Smooth muscle cell (in vitro differentiated cells): ENCODE data around the gene CHAT. TPM values are rescaled to one million over a fixed set of nuclear protein-coding genes. Genes with fewer than 3 reads are reported as not detected.

ENCODE experiments used
- DNase-seq: peaks from one replicate; lab custom pipeline; 2025; ENCODE audit not compliant: unreplicated experiment; lab: John Stamatoyannopoulos, UW
- H2AFZ ChIP-seq: fragments of 200-600 bp; sonication (generic); 2 replicates; pipeline ENCODE4 v1.6.0; 2016; ENCODE audit warnings: antibody characterized with exemption, low read depth, mild to moderate bottlenecking
- H3F3A ChIP-seq: fragments of 200-600 bp; sonication (generic); 2 replicates; pipeline ENCODE4 v1.6.0; 2017; ENCODE audit warnings: antibody characterized with exemption, low read depth
- H3K27ac ChIP-seq: fragments of 200-600 bp; sonication (generic); 2 replicates; pipeline ENCODE4 v1.5.1; 2016; ENCODE audit warnings: low read depth, mild to moderate bottlenecking
- H3K27me3 ChIP-seq: fragments of 200-600 bp; sonication (generic); 2 replicates; pipeline ENCODE4 v1.6.1; 2016; ENCODE audit warnings: low read depth, mild to moderate bottlenecking
- H3K36me3 ChIP-seq: fragments of 200-600 bp; sonication (generic); 2 replicates; pipeline ENCODE4 v1.5.1; 2016; ENCODE audit warnings: low read depth
- H3K4me1 ChIP-seq: fragments of 200-600 bp; sonication (generic); 2 replicates; pipeline ENCODE4 v1.5.1; 2016; ENCODE audit warnings: low read depth
- H3K4me2 ChIP-seq: fragments of 200-600 bp; sonication (generic); 2 replicates; pipeline ENCODE4 v1.6.0; 2016; ENCODE audit warnings: mild to moderate bottlenecking
- H3K4me3 ChIP-seq: fragments of 200-600 bp; sonication (generic); 2 replicates; pipeline ENCODE4 v1.5.1; 2016; ENCODE audit warnings: mild to moderate bottlenecking
- H3K79me2 ChIP-seq: fragments of 200-600 bp; sonication (generic); 2 replicates; pipeline ENCODE4 v1.6.0; 2016; ENCODE audit warnings: low read depth, mild to moderate bottlenecking
- H3K9ac ChIP-seq: fragments of 200-600 bp; sonication (generic); 2 replicates; pipeline ENCODE4 v1.6.0; 2016; ENCODE audit warnings: low read depth
- H3K9me3 ChIP-seq: fragments of 200-600 bp; sonication (generic); replicated peaks from 2 replicates; pipeline ENCODE4 v1.5.1; 2016; ENCODE audit warnings: low read depth
- H4K20me1 ChIP-seq: fragments of 200-600 bp; sonication (generic); 2 replicates; pipeline ENCODE4 v1.6.0; 2016; ENCODE audit warnings: low read depth
- WGBS: methylation state at CpG from one replicate; pipeline ENCODE4 v1.1.7; 2016; ENCODE audit warnings: low lambda C conversion rate; 5-methylcytosine and 5-hydroxymethylcytosine counted together
- polyA plus RNA-seq: library from polyadenylated mRNA; unstranded; fragments of >200 nt; fragmentation: Nextera tagmentation; extraction: Ambion mirVana; gene quantifications from 2 replicates; pipeline ENCODE4 v1.2.1, GENCODE V29; 2016
- total RNA-seq: library from RNA; depleted of rRNA; stranded (reverse); fragments of >200 nt; gene quantifications from 2 replicates; pipeline ENCODE4 v1.2.3, GENCODE V29; 2014
- TF ChIP-seq, protein P1 (sequence below): fragments of 200-600 bp; sonication (generic); IDR thresholded peaks from 2 replicates; pipeline ENCODE4 v1.5.1; 2017; ENCODE audit warnings: borderline replicate concordance, mild to moderate bottlenecking, antibody characterized with exemption; ENCODE audit not compliant: insufficient read depth, poor library complexity, severe bottlenecking

The CHAT gene
- total and polyA plus RNA-seq, 2 experiments from 2014 or later, result not detected

DNA sequence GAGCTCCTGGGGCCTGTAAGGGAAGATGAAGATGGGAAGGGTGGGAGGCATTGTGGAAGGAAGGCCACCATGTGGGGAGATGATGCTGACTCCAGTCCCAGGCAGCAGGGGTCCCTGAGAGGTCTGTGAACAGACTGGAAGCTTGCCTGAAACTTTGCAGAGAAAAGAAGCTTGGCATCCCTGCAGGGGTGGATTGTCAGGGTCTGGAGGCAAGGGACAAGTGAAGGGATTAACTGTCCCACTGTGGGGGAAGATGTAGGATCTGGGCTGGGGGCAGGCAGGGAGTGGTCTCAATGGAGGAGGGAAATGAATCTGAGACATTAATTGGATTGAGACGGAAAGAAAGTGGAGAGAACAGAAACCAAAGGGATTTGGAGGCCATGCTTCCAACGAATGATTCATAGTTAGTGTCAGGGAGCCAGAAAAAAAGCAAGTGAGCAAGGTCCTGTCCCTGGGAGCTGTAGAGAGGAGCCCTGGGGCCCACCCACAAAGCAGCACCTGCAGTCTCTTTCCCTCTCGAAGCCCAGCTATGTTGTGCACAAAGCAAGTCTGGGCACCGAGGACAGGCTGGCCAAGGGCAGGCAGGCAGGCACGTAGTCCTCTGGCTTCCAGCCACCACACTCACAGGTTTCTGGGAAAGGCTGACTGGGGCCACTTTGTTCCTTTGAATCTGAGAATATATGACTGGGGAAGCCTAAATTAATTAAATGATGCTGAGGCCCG is 8.5 kb upstream of the CHAT start:
- DNase-seq, result no peak
- Histone ChIP-seq H3K9me3 (no peaks in the 10 kb centered on the region), H2AFZ (no peak overlapping the region), H3K4me2 (no peak overlapping the region), H3F3A (no peaks in the 10 kb centered on the region), H3K27me3 (peaks cover 70% of the 10 kb centered on the region), H3K4me1 (no peaks in the 10 kb centered on the region), H3K79me2 (no peaks in the 10 kb centered on the region), H3K9ac (no peak overlapping the region), H3K4me3 (no peak overlapping the region), H4K20me1 (no peaks in the 10 kb centered on the region), H3K27ac (no peak overlapping the region), H3K36me3 (no peaks in the 10 kb centered on the region)
- 78% methylated on average over 6 of the region's 6 CpGs for WGBS
- TF ChIP-seq, protein P1, sequence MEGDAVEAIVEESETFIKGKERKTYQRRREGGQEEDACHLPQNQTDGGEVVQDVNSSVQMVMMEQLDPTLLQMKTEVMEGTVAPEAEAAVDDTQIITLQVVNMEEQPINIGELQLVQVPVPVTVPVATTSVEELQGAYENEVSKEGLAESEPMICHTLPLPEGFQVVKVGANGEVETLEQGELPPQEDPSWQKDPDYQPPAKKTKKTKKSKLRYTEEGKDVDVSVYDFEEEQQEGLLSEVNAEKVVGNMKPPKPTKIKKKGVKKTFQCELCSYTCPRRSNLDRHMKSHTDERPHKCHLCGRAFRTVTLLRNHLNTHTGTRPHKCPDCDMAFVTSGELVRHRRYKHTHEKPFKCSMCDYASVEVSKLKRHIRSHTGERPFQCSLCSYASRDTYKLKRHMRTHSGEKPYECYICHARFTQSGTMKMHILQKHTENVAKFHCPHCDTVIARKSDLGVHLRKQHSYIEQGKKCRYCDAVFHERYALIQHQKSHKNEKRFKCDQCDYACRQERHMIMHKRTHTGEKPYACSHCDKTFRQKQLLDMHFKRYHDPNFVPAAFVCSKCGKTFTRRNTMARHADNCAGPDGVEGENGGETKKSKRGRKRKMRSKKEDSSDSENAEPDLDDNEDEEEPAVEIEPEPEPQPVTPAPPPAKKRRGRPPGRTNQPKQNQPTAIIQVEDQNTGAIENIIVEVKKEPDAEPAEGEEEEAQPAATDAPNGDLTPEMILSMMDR, result no peak

DNA sequence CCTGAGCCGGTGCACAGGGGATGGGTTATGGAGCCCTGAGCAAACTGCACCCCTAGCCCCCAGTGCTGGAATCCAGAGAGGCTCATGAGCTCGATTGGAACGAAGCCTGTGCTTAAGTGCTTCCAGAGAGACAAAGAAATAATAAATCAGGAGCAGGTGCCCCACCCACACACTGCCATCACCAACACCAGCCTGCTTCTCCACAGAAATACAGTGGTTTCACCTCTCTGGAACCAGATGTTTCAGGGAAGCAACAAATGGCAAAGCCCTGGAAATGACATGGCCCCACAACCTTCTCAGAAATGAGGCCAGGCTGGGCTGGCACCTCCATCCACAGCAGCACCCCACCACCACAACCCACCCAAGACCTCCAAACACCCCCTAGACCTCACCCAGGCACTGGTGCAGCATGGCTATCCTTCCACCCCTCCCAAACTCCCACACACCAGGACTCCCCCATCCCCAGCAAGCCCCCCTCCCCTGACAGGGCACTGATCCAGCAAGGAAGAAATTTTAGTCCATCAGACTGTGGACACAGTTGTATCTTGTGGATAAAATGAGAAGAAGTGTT is 7.8 kb upstream of the CHAT start:
- TF ChIP-seq, protein P1, result no peak
- H3K27me3 ChIP-seq, result peaks cover 76% of the 10 kb centered on the region
- H3K36me3 ChIP-seq, result no peaks in the 10 kb centered on the region
- no peak overlapping the region for H2AFZ ChIP-seq
- no peak overlapping the region for H3K4me2 ChIP-seq
- H3K27ac ChIP-seq, result no peak overlapping the region
- H3F3A ChIP-seq, result no peaks in the 10 kb centered on the region
- 48% methylated on average over 3 of the region's 3 CpGs for WGBS
- no peaks in the 10 kb centered on the region for H3K79me2 ChIP-seq
- no peaks in the 10 kb centered on the region for H3K9me3 ChIP-seq
- H3K9ac ChIP-seq, result no peak overlapping the region
- no peak overlapping the region for H3K4me3 ChIP-seq
- H3K4me1 ChIP-seq, result peaks cover 4% of the 10 kb centered on the region
- no peaks in the 10 kb centered on the region for H4K20me1 ChIP-seq
- no peak for DNase-seq

DNA sequence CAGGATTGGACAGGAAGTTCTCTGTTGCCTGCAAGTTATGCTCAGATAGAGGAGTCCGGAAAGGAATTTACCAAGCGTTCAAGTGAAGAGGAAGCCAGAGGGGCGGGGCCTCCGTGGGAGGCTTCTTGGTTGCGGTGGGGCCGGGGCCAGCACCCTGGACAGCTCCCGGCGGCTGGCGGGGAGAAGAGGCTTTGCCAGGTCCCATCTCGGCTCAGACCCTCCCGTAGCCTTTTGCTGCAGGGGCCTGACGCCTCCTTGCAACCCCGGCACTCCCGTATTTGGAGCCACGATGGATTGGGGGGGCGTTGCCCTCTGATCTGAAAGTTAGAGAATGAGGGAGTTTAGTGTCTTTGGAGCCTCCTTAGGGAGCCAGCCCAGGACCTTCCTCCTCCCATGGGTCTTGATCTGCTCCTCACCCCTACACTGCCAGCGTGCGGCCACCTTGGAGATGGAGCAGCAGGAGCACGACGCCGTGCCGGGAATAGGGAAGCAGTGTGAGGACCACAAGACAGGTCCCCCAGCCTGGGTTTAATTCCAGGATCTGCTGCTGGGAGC is 6.8 kb upstream of the CHAT start:
- peaks cover 82% of the 10 kb centered on the region for H3K27me3 ChIP-seq

More for the DNA sequence above, 6.8 kb upstream of the CHAT start:
- Histone ChIP-seq H3F3A (no peaks in the 10 kb centered on the region), H3K4me2 (no peak overlapping the region), H3K4me3 (no peak overlapping the region), H3K27ac (no peak overlapping the region), H3K9me3 (no peaks in the 10 kb centered on the region), H3K79me2 (no peaks in the 10 kb centered on the region), H3K4me1 (peaks cover 6% of the 10 kb centered on the region), H3K9ac (no peak overlapping the region), H4K20me1 (no peaks in the 10 kb centered on the region), H3K36me3 (no peaks in the 10 kb centered on the region), H2AFZ (no peak overlapping the region)
- WGBS, result 9% methylated on average over 20 of the region's 22 CpGs
- peak; percentile 47 for DNase-seq
- TF ChIP-seq, protein P1, result no peak
